Activated CD4-positive, CD25-positive, alpha-beta regulatory T cell (primary cell): ENCODE results near the gene MIX23.
A peak's percentile ranks its signal among the peaks of the same experiment; 100 is the strongest.

Experiments used
- DNase-seq, 4 experiments: peaks; one replicate each; lab custom pipeline; 2025; lab: John Stamatoyannopoulos, UW

The MIX23 gene

GRCh38 chr3:122382888-122383666, at the start of gene MIX23:
Gene MIX23 (minus strand): TSS chr3:122383231. CDS start chr3:122383224, 7 bp downstream.
- peak; percentile 62 to 79 (median 67) for DNase-seq

- DNase-seq: no peak
Observed at GRCh38 chr3:122430371-122430770, 47.3 kb upstream of the MIX23 start.

- DNase-seq: no peak
Observed at GRCh38 chr3:122427857-122428471, 44.9 kb upstream of the MIX23 start.

- no peak for DNase-seq
Observed at GRCh38 chr3:122421836-122422235, 38.8 kb upstream of the MIX23 start.

- no peak for DNase-seq
Observed at GRCh38 chr3:122421101-122421500, 38.1 kb upstream of the MIX23 start.

- no peak for DNase-seq
Observed at GRCh38 chr3:122416966-122417365, 33.9 kb upstream of the MIX23 start.

- DNase-seq: no peak
Observed at GRCh38 chr3:122415762-122416654, 33.0 kb upstream of the MIX23 start, which contains the start of gene WDR5B. Gene WDR5B (minus strand): TSS chr3:122416062. CDS start chr3:122415528, 534 bp downstream.

GRCh38 chr3:122415104-122415744, 32.2 kb upstream of the MIX23 start:
- no peak for DNase-seq

- no peak for DNase-seq
Observed at GRCh38 chr3:122414391-122414790, 31.4 kb upstream of the MIX23 start.

- DNase-seq: no peak
Observed at GRCh38 chr3:122410639-122411038, 27.6 kb upstream of the MIX23 start.

- no peak for DNase-seq
Observed at GRCh38 chr3:122410111-122410510, 27.1 kb upstream of the MIX23 start.

- no peak for DNase-seq
Observed at GRCh38 chr3:122409446-122409845, 26.4 kb upstream of the MIX23 start.

GRCh38 chr3:122407946-122408345, 24.9 kb upstream of the MIX23 start:
- DNase-seq: no peak

- no peak for DNase-seq
Observed at GRCh38 chr3:122406198-122406597, 23.2 kb upstream of the MIX23 start.

GRCh38 chr3:122405015-122405414, 22.0 kb upstream of the MIX23 start:
- no peak for DNase-seq

GRCh38 chr3:122403489-122403888, 20.5 kb upstream of the MIX23 start:
- DNase-seq: no peak

- DNase-seq: no peak
Observed at GRCh38 chr3:122398920-122399319, 15.9 kb upstream of the MIX23 start.

GRCh38 chr3:122397201-122397600, 14.2 kb upstream of the MIX23 start:
- DNase-seq: no peak

GRCh38 chr3:122396511-122396910, 13.5 kb upstream of the MIX23 start:
- no peak for DNase-seq

- DNase-seq: no peak
Observed at GRCh38 chr3:122395582-122395981, 12.6 kb upstream of the MIX23 start.

- no peak for DNase-seq
Observed at GRCh38 chr3:122394173-122394572, 11.1 kb upstream of the MIX23 start.
